BJ (cell line): ENCODE measurements around the gene KLC3. TPM values are rescaled to one million over a fixed set of nuclear protein-coding genes. Genes with fewer than 3 reads are reported as not detected.

Source experiments
- CTCF ChIA-PET: fragments of 350-600 bp; formaldehyde crosslinking; extraction: SDS; loops from one replicate; lab custom pipeline; 2021; ENCODE audit warnings: antibody characterized with exemption, inconsistent platforms; lab: Yijun Ruan, JAX
- POLR2A ChIA-PET: fragments of 300-600 bp; sonication (Branson Sonifier 250); formaldehyde crosslinking; extraction: SDS; loops from one replicate; lab custom pipeline; 2021; ENCODE audit warnings: antibody characterized with exemption; lab: Charles Lee
- DNase-seq: peaks from one replicate; pipeline ENCODE4 v3.0.0-alpha.2; 2011; ENCODE audit warnings: low read depth
- H3K27me3 ChIP-seq: 2 replicates; pipeline ENCODE4 v1.6.0; 2011; ENCODE audit warnings: low read length; ENCODE audit not compliant: control insufficient read depth, insufficient read depth
- H3K36me3 ChIP-seq: 2 replicates; pipeline ENCODE4 v1.5.1; 2011; ENCODE audit warnings: low read length; ENCODE audit not compliant: control insufficient read depth, insufficient read depth
- H3K4me3 ChIP-seq: 2 replicates; pipeline ENCODE4 v1.5.1; 2011; ENCODE audit warnings: low read depth, mild to moderate bottlenecking, control low read depth, low read length
- CTCF ChIP-seq: IDR thresholded peaks from 2 replicates; pipeline ENCODE4 v1.5.1; 2011; ENCODE audit warnings: low read depth, mild to moderate bottlenecking, control low read depth, inconsistent platforms, low read length, moderate library complexity; ENCODE audit not compliant: insufficient read depth
- polyA plus RNA-seq: library from polyadenylated mRNA; depleted of rRNA; stranded (reverse); fragments of >200 nt; gene quantifications from 2 replicates; pipeline ENCODE4 v1.2.3, GENCODE V29; 2011

Gene KLC3
- polyA plus RNA-seq, 1 experiment = 0.09 TPM

DNA sequence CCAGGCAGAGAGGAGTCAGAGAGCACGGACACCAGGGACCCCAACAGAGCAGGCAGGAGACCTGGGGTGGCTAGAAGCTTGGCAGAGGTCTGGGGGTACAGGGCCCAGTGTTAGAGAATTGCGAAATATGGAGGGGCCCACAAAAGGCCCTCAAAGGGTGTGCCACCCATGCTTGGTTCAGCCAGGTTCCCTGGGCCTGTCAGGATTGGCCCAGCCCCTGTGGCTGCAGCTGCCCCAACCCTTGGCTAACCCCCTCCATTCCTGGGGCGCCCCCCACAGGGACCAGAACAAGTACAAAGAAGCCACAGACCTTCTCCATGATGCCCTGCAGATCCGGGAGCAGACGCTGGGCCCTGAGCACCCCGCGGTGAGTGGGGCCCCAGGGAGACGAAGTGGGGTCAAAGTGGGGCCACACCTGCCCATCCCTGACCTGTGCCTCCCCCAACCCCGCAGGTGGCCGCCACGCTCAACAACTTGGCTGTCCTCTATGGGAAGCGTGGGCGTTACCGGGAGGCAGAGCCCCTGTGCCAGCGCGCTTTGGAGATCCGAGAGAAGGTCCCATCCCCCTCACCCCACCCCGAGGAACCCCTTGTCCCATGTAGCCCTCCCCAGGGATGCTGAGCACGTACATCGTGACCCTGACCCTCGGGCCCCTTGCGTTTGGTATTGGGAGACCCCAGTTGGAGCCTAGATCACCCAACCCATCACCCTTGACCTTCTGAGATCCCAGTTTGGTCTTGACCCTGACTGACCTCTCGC is 8.0 kb downstream of the KLC3 start:
- TF ChIP-seq CTCF = no peak
- peaks cover 13% of the 10 kb centered on the region for H3K36me3 ChIP-seq
- H3K4me3 ChIP-seq = no peak overlapping the region
- CTCF ChIA-PET = interaction anchor here (5.1 kb wide), 1 partner anchor 11 kb away, joined by 31 read pairs; no protein-coding TSS in a partner anchor
- DNase-seq = no peak
- no peaks in the 10 kb centered on the region for H3K27me3 ChIP-seq
- POLR2A ChIA-PET = no interaction called here

DNA sequence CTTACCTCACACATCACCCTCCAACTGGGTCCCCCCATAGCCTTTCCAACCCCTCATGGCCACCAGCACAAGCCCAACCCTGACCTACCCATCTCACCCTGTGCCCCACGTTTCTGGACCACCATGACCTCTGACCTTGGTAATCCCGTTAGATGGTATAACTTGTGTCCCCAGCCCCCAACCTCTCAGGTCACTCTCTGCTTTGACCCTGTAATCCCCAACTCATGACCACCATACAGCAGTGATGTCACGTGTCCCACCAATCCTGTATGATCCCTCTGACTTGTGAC is 8.5 kb downstream of the KLC3 start:
- POLR2A ChIA-PET = no interaction called here
- H3K36me3 ChIP-seq = peaks cover 15% of the 10 kb centered on the region
- no peak for DNase-seq
- CTCF ChIA-PET = interaction anchor here (5.1 kb wide), 1 partner anchor 11 kb away, joined by 31 read pairs; no protein-coding TSS in a partner anchor
- H3K4me3 ChIP-seq = no peak overlapping the region
- no peaks in the 10 kb centered on the region for H3K27me3 ChIP-seq
- TF ChIP-seq CTCF = no peak

- Histone ChIP-seq H3K36me3 (peaks cover 17% of the 10 kb centered on the region), H3K4me3 (no peak overlapping the region), H3K27me3 (no peaks in the 10 kb centered on the region)
- TF ChIP-seq CTCF = no peak
- POLR2A ChIA-PET = no interaction called here
- DNase-seq = no peak
- CTCF ChIA-PET = interaction anchor here (5.1 kb wide), 1 partner anchor 12 kb away, joined by 31 read pairs; no protein-coding TSS in a partner anchor
These were observed 8.9 kb downstream of the KLC3 start for GRCh38 chr19:45349430-45349941.

GRCh38 chr19:45350477-45351058 is 10.0 kb downstream of the KLC3 start:
- CTCF ChIA-PET = interaction anchor here (5.1 kb wide), 1 partner anchor 13 kb away, joined by 31 read pairs; no protein-coding TSS in a partner anchor
- TF ChIP-seq CTCF = no peak
- no peaks in the 10 kb centered on the region for H3K27me3 ChIP-seq
- no peak for DNase-seq
- no peak overlapping the region for H3K4me3 ChIP-seq
- POLR2A ChIA-PET = no interaction called here
- H3K36me3 ChIP-seq = peaks cover 21% of the 10 kb centered on the region

GRCh38 chr19:45351401-45351952 is 10.9 kb downstream of the KLC3 start:
- POLR2A ChIA-PET = no interaction called here
- Histone ChIP-seq H3K36me3 (peaks cover 26% of the 10 kb centered on the region), H3K4me3 (no peak overlapping the region), H3K27me3 (no peaks in the 10 kb centered on the region)
- CTCF ChIA-PET = interaction anchor here (1.1 to 5.1 kb wide), 2 partner anchors 14 to 33 kb away, joined by 3 to 31 read pairs; no protein-coding TSS in a partner anchor
- no peak for DNase-seq
- TF ChIP-seq CTCF = no peak
